ENCODE data around the gene ICAM2.
"Not testable (repeated sequence)": the region's sequence is repeated elsewhere in the genome, so short reads cannot be mapped to it uniquely, and the experiment has no call there.

- TF ChIP-seq E2F5 (CRISPR knock-in tag; IDR thresholded peaks at IDR 0.05); NR3C1 (CRISPR knock-in tag; conservative IDR thresholded peaks at IDR 0.05; ENCODE audit: low read depth); CTCF (IDR thresholded peaks at IDR 0.05); E2F1 (CRISPR knock-in tag; IDR thresholded peaks at IDR 0.05); CREM (CRISPR knock-in tag; IDR thresholded peaks at IDR 0.05); SMAD3 (CRISPR knock-in tag; IDR thresholded peaks at IDR 0.05; ENCODE audit: borderline replicate concordance); AFF4 (CRISPR knock-in tag; IDR thresholded peaks at IDR 0.05; ENCODE audit: borderline replicate concordance); FOXP4 (CRISPR knock-in tag; IDR thresholded peaks at IDR 0.05); SP1 (CRISPR knock-in tag; conservative IDR thresholded peaks at IDR 0.05); CREB1 (CRISPR knock-in tag; IDR thresholded peaks at IDR 0.05); USF2 (CRISPR knock-in tag; IDR thresholded peaks at IDR 0.05); ZNF219 (CRISPR knock-in tag; IDR thresholded peaks at IDR 0.05; ENCODE audit: borderline replicate concordance); MAX (CRISPR knock-in tag; IDR thresholded peaks at IDR 0.05); NFE2L1 (CRISPR knock-in tag; IDR thresholded peaks at IDR 0.05): not testable (repeated sequence)
These were observed 37.8 kb downstream of the ICAM2 start for GRCh38 chr17:63982641-63983040.
